BLaER1 (cell line): ENCODE results near the gene LGALS7B.

Experiments used
- H3K27ac ChIP-seq: shearing (Covaris generic); formaldehyde crosslinking; 2 replicates; pipeline ENCODE4 v1.8.1; 2022
- H3K27me3 ChIP-seq: shearing (Covaris generic); formaldehyde crosslinking; 2 replicates; pipeline ENCODE4 v1.8.1; 2022
- H3K36me3 ChIP-seq: shearing (Covaris generic); formaldehyde crosslinking; 2 replicates; pipeline ENCODE4 v1.8.1; 2022
- H3K4me1 ChIP-seq: shearing (Covaris generic); formaldehyde crosslinking; 2 replicates; pipeline ENCODE4 v1.8.1; 2022
- H3K4me2 ChIP-seq: shearing (Covaris generic); formaldehyde crosslinking; 2 replicates; pipeline ENCODE4 v1.8.1; 2022
- H3K4me3 ChIP-seq: shearing (Covaris generic); formaldehyde crosslinking; 2 replicates; pipeline ENCODE4 v1.8.1; 2022
- H3K9ac ChIP-seq: shearing (Covaris generic); formaldehyde crosslinking; 2 replicates; pipeline ENCODE4 v1.8.1; 2022
- H3K9me3 ChIP-seq: shearing (Covaris generic); formaldehyde crosslinking; 2 replicates; pipeline ENCODE4 v1.8.1; 2022
- H4K20me1 ChIP-seq: shearing (Covaris generic); formaldehyde crosslinking; 2 replicates; pipeline ENCODE4 v1.8.1; 2022
- Cebpa-rat ChIP-seq: shearing (Covaris generic); IDR thresholded peaks from 2 replicates; pipeline ENCODE4 v1.8.1; 2022

The LGALS7B gene

DNA sequence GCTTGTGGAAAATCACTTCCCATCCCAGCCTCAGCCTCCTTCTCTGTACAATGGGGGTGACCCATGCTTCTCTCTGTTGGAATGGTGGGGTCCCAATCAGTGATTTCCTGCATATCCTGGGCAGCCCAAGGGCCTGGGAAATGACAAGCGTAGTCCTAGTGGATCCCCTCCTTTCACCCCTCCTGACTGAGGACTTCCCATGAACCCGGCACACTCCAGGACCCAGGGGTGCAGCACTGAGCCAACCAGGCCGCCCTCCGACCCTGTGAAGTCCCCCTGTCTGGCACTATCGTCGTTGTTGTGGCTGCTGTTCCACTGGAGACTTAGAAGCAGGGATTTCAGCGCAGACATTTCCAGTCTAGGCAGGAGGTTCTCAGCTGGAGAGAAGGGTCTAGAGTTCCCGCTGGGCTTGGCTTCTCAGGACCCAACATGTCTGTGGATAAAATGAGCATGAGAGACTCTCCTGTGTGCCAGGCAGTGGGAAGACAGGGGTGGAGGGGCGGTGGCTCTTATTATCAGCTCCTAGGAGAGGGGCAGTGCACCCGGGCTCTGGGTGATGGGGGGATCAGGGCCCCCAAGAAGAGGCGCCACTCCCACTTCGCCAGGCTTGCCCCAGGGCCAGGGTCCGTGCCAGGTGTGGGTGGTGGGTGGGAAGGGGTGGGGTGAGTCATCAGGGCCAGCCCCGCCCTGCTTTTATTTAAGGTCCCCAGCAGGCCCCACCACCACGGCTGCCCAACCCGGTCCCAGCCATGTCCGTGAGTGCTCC lies at the start of gene LGALS7B:
Gene LGALS7B, plus strand, starts transcription at position 723 of the 766 bp plus-strand sequence. Its CDS starts 27 bp downstream, at position 750.
- H4K20me1 ChIP-seq: no peaks in the 10 kb centered on the region
- peaks cover 17% of the 10 kb centered on the region for H3K27me3 ChIP-seq
- H3K4me3 ChIP-seq: no peak within 1 kb of the TSS
- H3K27ac ChIP-seq: no peak within 1 kb of the TSS
- H3K4me1 ChIP-seq: peaks cover 7% of the 10 kb centered on the region; the same call in 1 of the 2 replicates
- TF ChIP-seq Cebpa-rat: no peak
- H3K9ac ChIP-seq: no peak within 1 kb of the TSS
- no peaks in the 10 kb centered on the region for H3K9me3 ChIP-seq
- no peak within 1 kb of the TSS for H3K4me2 ChIP-seq
- H3K36me3 ChIP-seq: no peaks in the 10 kb centered on the region

- H3K4me2 ChIP-seq: no peak overlapping the region
- no peak for TF ChIP-seq Cebpa-rat
- H3K27me3 ChIP-seq: peaks cover 19% of the 10 kb centered on the region
Measured at GRCh38 chr19:38739440-38740256, 49.4 kb upstream of the LGALS7B start.

DNA sequence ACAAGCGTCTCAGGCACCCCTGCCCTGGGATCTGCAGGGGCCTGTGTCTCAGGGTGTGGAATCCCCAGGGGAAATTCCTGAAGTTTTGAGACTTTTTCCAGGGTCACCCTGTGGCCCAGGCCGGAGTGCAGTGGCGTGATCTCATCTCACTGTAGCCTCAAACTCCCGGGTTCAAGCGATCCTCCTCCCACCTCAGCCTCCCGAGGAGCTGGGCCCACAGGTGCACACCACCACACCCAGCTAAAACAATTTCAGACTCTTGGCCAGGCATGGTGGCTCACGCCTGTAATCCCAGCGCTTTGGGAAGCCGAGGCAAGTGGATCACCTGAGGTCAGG lies 48.8 kb upstream of the LGALS7B start:
- Histone ChIP-seq H3K9me3 (no peaks in the 10 kb centered on the region), H3K4me2 (no peak overlapping the region)

More at GRCh38 chr19:38739440-38740256, 49.4 kb upstream of the LGALS7B start:
- no peaks in the 10 kb centered on the region for H3K36me3 ChIP-seq
- H3K4me1 ChIP-seq: peaks cover 24% of the 10 kb centered on the region
- no peaks in the 10 kb centered on the region for H3K9me3 ChIP-seq
- 0 out of 2 replicates have a peak, but pooled peaks cover 5% of the 10 kb centered on the region for H4K20me1 ChIP-seq
- no peak overlapping the region for H3K9ac ChIP-seq
- no peak overlapping the region for H3K4me3 ChIP-seq
- no peak overlapping the region for H3K27ac ChIP-seq

GRCh38 chr19:38740932-38741331 lies 48.1 kb upstream of the LGALS7B start:
- Histone ChIP-seq H3K4me3 (no peak overlapping the region), H3K36me3 (no peaks in the 10 kb centered on the region), H3K9ac (no peak overlapping the region), H3K4me1 (peaks cover 15% of the 10 kb centered on the region), H3K4me2 (no peak overlapping the region), H3K9me3 (no peaks in the 10 kb centered on the region), H3K27ac (no peak overlapping the region), H4K20me1 (no peaks in the 10 kb centered on the region), H3K27me3 (peaks cover 19% of the 10 kb centered on the region)
- TF ChIP-seq Cebpa-rat: no peak

More for the DNA sequence above, 48.8 kb upstream of the LGALS7B start:
- H3K4me3 ChIP-seq: no peak overlapping the region
- no peak for TF ChIP-seq Cebpa-rat
- H3K27ac ChIP-seq: no peak overlapping the region
- peaks cover 19% of the 10 kb centered on the region for H3K27me3 ChIP-seq
- H3K9ac ChIP-seq: no peak overlapping the region
- H3K4me1 ChIP-seq: peaks cover 18% of the 10 kb centered on the region
- no peaks in the 10 kb centered on the region for H4K20me1 ChIP-seq
- no peaks in the 10 kb centered on the region for H3K36me3 ChIP-seq

GRCh38 chr19:38741670-38742069 lies 47.3 kb upstream of the LGALS7B start:
- Histone ChIP-seq H3K4me2 (no peak overlapping the region), H4K20me1 (no peaks in the 10 kb centered on the region), H3K4me3 (no peak overlapping the region), H3K9me3 (no peaks in the 10 kb centered on the region), H3K4me1 (peaks cover 8% of the 10 kb centered on the region), H3K9ac (no peak overlapping the region), H3K27me3 (peaks cover 11% of the 10 kb centered on the region; the same call in 1 of the 2 replicates), H3K36me3 (no peaks in the 10 kb centered on the region), H3K27ac (no peak overlapping the region)
- no peak for TF ChIP-seq Cebpa-rat

DNA sequence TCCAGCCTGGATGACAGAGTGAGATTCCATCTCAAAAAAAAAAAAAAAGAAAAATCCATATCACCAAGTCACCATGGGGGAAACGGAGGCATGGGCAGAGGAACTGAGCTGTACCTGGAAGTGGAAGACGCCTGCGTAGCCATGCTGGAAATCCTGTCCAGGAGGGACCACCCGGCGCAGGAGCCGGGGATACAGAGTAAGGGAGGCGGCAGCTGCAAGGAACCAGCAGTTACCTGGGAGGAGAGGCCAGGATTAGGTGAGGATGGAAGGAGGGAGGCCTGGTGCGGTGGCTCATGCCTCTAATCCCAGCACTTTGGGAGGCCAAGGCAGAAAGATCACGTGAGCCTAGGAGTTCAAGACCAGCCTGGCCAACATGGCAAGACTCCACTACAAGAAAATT lies 46.7 kb upstream of the LGALS7B start:
- no peak for TF ChIP-seq Cebpa-rat
- H3K4me3 ChIP-seq: no peak overlapping the region
- no peak overlapping the region for H3K4me2 ChIP-seq
- no peak overlapping the region for H3K9ac ChIP-seq
- no peak overlapping the region for H3K27ac ChIP-seq
- H3K36me3 ChIP-seq: no peaks in the 10 kb centered on the region
- no peaks in the 10 kb centered on the region for H3K9me3 ChIP-seq
- peaks cover 6% of the 10 kb centered on the region; the same call in 1 of the 2 replicates for H3K4me1 ChIP-seq
- H4K20me1 ChIP-seq: no peaks in the 10 kb centered on the region
- H3K27me3 ChIP-seq: peaks cover 6% of the 10 kb centered on the region; the same call in 1 of the 2 replicates

- Histone ChIP-seq H3K27ac (no peak overlapping the region; the same call in 1 of the 2 replicates), H3K9me3 (no peaks in the 10 kb centered on the region), H3K4me3 (no peak overlapping the region), H3K27me3 (peaks cover under 1% of the 10 kb centered on the region; the same call in 1 of the 2 replicates), H3K9ac (no peak overlapping the region), H4K20me1 (no peaks in the 10 kb centered on the region), H3K4me2 (no peak overlapping the region), H3K4me1 (0 out of 2 replicates have a peak, but pooled peaks cover under 1% of the 10 kb centered on the region), H3K36me3 (no peaks in the 10 kb centered on the region)
- no peak for TF ChIP-seq Cebpa-rat
Measured at GRCh38 chr19:38742906-38743305, 46.1 kb upstream of the LGALS7B start.

DNA sequence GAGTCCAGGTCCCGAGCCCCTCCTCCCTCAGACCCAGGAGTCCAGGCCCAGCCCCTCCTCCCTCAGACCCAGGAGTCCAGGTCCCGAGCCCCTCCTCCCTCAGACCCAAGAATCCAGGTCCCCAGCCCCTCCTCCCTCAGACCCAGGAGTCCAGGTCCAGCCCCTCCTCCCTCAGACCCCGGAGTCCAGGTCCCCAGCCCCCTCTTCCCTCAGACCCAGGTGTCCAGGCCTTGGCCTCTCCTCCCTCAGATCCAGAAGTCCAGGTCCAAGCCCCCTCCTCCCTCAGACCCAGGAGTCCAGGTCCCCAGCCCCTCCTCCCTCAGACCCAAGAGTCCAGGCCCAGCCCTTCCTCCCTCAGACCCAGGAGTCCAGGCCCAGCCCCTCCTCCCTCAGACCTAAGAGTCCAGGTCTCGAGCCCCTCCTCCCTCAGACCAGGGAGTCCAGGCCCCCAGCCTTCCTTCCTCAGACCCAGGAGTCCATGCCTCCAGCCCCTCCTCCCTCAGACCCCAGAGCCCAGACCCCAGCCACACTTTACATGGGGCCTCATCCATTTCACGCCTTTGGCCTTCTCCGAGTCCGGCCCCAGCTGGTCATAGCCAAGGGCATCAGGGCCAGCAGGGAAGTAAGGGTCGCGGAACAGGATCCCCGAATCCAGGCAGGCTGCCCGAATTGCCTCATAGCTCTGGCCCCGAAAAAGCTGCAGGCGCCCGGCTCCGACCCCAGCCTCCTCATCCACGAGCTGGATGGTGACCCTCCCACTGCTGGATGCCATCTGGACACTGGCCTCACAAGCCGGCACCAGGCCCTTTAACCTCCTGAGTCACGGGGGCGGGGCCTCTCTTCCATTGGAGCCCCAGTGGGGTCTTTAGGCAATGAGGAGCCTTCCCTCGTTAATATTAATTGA lies 45.4 kb upstream of the LGALS7B start:
- no peak for TF ChIP-seq Cebpa-rat
- no peaks in the 10 kb centered on the region for H3K4me1 ChIP-seq
- no peaks in the 10 kb centered on the region for H3K36me3 ChIP-seq
- H4K20me1 ChIP-seq: no peaks in the 10 kb centered on the region
- no peak overlapping the region for H3K4me2 ChIP-seq
- no peak overlapping the region for H3K9ac ChIP-seq
- no peak overlapping the region for H3K4me3 ChIP-seq
- H3K9me3 ChIP-seq: no peaks in the 10 kb centered on the region
- no peak overlapping the region for H3K27ac ChIP-seq
- H3K27me3 ChIP-seq: no peaks in the 10 kb centered on the region

DNA sequence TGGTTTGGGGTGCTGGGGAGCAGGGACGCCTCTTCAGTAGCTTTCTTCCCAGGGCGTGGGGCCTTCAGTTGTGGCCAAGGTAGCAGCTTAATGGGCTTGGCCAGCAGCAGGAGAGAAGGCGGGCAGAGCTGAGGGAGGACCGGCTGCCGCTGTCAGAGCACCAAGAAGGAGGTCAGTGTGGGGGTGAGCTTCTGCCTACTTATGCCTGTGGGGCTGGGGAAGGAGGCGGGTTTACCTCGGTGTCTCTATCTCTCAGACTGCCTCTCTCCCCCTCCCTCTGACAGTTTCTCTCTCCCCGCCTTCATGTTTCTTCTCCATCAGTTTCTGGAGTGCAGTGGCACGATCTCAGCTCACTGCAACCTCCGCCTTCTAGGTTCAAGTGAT lies 44.7 kb upstream of the LGALS7B start, which contains the start of gene CAPN12:
Gene CAPN12, minus strand, starts transcription at position 177 of the 384 bp plus-strand sequence. CDS start 309 bp downstream, outside the sequence.
- Histone ChIP-seq H3K9me3 (no peaks in the 10 kb centered on the region), H3K4me2 (no peak within 1 kb of the TSS), H3K4me3 (no peak within 1 kb of the TSS), H3K27me3 (no peaks in the 10 kb centered on the region), H3K36me3 (no peaks in the 10 kb centered on the region), H3K9ac (no peak within 1 kb of the TSS), H3K4me1 (no peaks in the 10 kb centered on the region), H4K20me1 (no peaks in the 10 kb centered on the region), H3K27ac (no peak within 1 kb of the TSS)
- TF ChIP-seq Cebpa-rat: no peak
